SH-SY5Y (cell line): ENCODE data around the gene CST3.

Source experiments
- GATA2 ChIP-seq: IDR thresholded peaks from 2 replicates; pipeline ENCODE4 v1.6.1; 2011; ENCODE audit warnings: mild to moderate bottlenecking, low read depth, low read length
- GATA3 ChIP-seq: IDR thresholded peaks from 2 replicates; pipeline ENCODE4 v1.6.1; 2011; ENCODE audit warnings: low read depth, mild to moderate bottlenecking, low read length, moderate library complexity

Gene CST3, protein sequence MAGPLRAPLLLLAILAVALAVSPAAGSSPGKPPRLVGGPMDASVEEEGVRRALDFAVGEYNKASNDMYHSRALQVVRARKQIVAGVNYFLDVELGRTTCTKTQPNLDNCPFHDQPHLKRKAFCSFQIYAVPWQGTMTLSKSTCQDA

DNA sequence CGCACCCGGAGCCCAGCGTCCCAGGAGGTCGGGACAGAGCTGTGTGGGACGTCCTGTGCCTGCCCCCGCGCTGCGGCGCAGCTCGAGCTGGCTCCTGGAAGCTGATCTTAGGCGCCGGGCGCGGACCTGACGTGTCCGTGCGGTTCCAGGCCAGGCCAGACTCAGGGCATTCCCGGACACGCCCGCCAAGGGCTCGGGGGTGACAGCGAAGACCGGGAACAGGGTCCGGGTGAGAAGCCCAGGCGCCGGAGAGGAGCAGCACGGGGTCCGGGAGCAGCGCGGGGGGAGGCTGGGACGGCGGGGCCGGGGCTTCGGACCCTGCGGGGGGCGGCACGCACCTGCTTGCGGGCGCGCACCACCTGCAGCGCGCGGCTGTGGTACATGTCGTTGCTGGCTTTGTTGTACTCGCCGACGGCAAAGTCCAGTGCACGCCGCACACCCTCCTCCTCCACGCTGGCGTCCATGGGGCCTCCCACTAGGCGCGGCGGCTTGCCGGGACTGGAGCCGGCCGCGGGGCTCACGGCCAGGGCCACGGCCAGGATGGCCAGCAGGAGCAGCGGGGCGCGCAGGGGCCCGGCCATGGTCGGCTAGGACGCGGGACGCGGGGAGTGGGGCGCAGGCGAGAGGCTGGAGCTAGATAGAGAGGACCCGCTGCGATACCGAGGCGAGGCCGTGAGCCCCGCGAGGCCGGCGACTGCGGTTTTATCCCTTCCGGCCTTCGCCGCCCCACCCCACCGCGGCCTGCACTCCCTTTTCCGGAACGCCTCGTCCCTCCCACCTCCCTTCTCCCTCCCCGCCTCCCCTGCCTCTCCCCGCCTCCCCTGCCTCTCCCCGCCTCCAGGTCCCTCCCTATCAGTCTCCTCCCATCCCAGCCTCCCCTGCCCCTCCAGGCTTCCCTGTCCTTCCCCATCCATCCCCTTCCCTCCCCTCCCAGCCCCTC lies at the start of gene CST3:
CST3 (minus strand) TSS at position 674 of the 940 bp plus-strand sequence; CDS start at position 581, 93 bp downstream.
- TF ChIP-seq GATA3 (no peak), GATA2 (no peak)

DNA sequence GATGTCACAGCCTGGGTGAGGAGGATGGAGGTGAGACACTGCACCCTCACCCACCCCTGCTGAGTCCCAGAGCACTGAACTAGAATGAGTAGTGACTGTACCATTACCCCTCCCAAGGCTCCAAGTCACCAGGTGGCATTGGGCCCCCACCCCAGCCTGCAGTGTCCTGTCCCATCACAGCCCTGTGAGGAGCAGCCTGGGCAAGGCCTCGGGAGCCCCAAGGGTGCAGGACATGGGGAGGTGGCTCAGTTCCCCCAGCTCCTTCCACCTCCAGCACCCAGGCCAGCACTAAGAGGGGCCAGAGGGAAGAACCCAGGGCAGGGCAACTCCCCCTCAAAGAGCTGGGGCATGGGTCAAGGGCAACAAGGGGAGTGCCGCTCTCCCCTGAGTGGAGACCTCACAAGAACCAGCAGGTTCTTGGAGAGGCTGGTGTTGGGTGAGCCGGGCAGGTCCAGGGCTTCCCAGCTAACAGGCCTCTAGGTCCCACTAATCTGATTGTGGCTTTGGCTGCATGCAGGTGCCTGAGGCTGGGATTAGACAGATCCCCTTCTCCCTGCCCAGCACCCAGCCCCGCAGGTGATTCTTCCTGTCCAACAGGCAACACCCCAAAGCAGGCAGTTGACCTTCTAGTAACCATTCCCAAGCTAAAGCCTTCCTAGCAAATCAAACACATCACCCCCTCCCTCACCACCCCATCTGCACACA lies 48.4 kb upstream of the CST3 start:
- TF ChIP-seq GATA3 (no peak), GATA2 (no peak)

DNA sequence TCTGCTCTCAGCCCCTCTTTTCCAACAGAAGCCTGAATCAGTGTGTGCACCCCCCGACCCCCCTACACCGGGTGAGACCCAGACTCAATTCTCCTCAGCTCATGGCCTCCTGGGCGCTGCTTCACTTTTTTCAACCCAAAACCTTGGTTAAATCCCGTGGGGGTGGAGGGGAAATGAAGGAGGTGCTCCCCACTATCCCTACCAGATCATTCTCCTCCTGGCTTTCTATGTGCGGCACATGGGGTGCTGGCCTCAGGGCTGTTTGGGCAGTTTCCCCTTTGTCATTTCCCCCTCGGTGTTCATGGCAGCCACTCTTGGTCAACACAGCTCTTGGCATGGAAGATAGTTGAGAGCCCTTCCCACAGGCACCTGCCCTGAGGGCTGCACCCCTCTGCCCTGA lies 46.5 kb upstream of the CST3 start:
- TF ChIP-seq GATA2: no peak
- no peak for TF ChIP-seq GATA3

DNA sequence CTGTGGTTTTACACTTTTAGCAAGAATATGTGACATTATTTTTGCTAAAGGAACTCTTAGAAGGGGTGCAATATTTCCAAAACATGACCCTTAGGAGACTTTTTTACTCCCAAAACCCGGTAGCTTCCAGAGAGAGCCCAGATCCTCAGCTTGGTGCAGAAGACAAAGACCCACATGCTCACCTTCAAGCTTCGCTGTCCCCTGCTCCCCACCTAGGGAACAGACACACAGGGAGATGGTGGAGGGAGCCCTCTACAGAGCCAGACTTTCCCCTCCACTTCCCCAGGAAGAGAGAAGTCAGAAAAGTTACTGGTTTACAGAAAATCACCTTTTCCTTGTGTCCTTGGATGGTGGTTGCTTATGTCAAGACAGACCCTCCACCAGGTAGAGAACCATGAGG lies 46.1 kb upstream of the CST3 start:
- TF ChIP-seq GATA2: no peak
- no peak for TF ChIP-seq GATA3

DNA sequence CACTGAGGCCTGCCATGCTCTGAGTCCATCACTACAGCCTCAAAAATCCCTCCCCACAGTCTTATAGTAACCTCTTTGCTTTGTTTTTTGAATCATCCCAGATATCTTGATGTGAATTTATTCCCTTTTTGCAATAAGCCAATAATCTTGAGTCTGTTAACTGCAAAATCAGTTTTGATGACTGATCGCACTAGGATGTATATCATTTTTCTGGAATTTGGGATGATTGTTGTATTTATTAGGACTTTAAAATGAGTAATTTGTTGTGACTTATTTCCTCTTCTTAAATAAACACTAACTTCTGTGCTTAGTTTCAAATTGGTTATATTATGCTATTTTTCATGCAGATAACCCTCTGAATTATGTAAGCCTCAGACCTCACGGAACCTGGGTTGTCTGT lies 45.5 kb upstream of the CST3 start:
- TF ChIP-seq GATA3 (no peak), GATA2 (no peak)

DNA sequence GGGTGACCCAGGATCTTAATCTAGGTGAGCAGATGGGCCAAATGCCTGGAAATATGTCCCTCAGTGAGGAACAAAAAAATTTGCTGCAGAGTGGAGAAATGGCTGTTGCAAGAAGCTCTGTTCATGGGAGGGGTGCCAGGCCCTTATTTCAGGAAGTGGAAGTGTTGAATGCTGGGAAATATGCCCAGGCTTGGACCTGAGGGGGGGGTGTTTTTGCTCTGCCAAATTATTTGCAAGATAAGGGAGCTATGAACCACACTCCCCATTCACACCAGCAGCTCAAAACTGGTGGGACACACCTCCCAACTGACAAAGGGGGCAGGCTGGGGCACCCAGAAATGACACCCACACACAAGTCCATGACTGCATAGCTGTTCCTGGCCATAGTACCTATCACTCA lies 42.4 kb upstream of the CST3 start:
- no peak for TF ChIP-seq GATA2
- TF ChIP-seq GATA3: no peak

DNA sequence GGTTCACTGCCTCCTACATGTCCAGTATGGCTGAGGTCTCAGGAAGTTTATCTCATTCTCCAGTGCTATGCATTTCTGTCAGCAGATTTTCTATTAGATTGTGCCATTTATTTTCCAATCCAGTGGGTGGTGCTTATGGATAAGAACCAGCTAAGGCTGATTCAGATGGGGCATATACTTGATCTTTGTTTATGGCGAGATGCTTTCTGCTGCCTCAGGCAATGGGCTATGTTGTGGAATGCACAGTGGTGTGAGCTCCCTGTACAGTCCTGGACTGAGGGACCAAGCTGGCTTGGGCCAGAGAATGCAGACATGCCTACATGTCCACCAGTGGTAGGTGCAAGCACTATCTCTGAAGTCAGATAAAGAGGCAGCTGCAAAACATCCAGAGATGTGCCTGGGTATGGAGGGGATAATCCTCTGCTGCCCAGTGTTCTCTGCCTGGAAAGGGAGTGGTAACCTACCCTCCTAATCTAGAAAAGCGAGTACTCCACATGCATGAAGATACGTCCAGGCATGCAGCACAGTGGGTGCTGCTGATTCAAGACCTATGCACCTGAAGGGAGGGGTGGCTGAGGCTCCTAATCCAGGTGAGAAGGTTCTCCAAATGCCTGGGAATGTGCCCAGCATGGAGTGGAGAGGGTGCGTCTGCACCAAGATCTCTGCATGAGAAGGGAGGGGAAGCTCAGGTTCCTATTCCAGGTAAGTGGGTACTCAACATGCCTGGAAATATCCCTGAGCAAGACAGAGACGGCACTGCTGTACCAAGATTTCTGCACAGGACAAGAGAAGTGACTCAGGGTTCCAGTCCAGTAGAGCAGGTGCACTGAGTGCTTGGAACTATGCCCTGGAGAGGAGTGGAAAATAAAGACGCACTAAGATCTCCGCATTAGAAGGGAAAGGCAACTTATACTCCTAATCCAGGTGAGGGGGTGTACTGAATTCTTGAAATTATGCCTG lies 41.7 kb upstream of the CST3 start:
- TF ChIP-seq GATA3 (no peak), GATA2 (no peak)

DNA sequence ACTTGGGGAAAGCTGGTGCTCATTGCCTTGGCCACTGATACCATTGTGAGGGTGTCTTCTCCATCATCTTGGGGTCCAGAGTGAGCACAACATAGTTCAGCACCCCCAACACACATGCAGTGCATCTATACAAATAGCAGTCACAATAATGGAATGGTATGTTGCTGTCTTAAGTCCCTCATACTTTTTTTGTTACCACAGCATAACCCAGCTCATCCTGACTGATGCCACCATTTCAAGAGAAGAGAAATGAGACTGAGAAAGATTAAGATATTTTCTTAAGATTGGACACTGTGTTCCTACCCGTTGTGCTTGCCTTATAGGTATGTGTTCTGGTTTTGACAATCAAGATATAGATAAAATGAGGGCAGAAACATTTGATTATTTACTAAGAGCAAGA lies 35.5 kb upstream of the CST3 start:
- no peak for TF ChIP-seq GATA2
- no peak for TF ChIP-seq GATA3

DNA sequence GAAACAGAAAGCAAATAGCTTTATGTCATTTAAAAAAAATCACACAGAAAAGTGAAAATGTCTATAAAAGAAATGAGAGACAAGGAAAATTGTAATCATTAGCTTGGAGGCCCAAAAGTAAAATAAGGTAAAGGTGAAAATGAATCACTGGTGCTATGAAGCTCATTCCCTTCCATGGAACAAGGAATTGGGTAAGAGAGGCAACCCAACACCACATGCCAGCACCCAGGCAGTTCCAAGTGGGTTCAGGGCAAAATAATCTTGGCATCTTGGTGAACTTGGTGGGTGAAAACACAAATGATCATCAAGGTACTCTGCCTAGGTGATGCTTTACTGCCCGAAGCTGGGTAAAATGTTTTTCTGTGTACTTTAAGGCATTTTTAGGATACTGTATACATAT lies 34.4 kb upstream of the CST3 start:
- no peak for TF ChIP-seq GATA3
- no peak for TF ChIP-seq GATA2

DNA sequence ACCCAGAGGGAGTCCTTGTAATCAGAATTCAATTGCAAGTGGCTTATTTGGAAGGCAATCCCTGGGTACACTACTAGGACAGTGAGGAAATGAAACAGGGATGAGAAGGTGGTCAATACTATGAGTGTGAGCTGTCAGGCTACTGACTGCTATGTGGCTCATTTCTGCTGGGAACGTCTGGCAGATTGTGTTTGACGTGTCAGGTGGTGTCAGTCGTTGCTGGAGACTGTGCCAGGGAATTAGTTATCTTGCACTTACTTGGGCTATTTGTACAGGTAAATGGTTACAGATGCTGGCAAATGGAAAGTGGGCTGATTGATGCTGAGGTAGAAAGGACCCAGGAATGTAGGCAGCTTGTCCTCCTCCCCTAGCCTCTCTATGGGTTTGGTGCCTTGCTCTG lies 33.7 kb upstream of the CST3 start:
- TF ChIP-seq GATA3 (no peak), GATA2 (no peak)

DNA sequence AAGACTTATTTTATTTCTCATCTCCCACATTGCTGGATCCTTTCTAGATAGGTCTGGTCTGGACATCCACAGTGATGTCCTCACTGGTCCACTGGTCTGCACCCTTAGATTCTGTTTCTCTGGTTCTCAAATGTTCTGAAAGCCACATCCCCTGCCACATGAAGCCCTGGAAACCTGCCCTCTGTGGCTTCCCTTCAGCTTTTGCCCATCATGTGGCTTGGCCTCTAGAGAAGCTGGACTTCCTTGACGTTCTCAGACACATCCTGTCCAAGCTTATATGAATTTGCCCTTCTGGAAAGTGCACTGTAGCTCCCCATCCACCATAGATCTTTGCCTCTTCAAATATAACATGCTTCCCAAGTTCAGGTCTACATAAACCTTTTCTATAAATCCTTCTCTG lies 32.6 kb upstream of the CST3 start:
- TF ChIP-seq GATA3 (no peak), GATA2 (no peak)

DNA sequence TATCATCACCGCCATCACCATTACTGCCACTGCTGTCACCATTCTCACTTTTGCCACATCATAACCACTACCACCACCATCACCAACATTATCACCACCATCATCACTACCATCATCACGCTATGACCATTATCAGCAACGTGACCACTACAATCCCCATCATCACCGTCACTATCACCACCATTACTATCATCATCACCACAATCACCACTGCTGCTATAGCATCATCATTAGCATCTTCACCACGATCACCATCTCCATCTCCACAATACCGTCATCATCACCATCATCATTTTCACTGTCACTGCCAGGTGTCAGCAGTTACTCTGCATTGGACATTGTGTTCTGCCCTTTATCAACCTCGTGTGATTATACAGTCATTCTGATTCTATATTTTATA lies 32.1 kb upstream of the CST3 start:
- no peak for TF ChIP-seq GATA2
- TF ChIP-seq GATA3: no peak

DNA sequence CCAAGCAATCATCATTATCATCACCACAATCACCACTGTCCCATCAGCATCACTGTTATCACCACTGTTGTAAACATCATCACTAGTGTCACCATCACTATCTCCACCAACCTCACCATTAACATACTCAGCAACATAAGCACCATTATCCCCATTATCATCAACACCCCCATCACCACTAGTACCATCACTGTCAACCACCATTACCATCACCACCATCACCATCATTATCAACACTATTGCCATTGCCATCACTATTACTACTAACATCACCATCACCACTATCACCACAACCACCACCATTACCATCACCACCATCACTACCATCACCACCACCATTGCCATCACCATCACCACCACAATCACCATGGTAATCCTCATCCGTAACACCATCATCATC lies 31.6 kb upstream of the CST3 start:
- TF ChIP-seq GATA3 (no peak), GATA2 (no peak)

DNA sequence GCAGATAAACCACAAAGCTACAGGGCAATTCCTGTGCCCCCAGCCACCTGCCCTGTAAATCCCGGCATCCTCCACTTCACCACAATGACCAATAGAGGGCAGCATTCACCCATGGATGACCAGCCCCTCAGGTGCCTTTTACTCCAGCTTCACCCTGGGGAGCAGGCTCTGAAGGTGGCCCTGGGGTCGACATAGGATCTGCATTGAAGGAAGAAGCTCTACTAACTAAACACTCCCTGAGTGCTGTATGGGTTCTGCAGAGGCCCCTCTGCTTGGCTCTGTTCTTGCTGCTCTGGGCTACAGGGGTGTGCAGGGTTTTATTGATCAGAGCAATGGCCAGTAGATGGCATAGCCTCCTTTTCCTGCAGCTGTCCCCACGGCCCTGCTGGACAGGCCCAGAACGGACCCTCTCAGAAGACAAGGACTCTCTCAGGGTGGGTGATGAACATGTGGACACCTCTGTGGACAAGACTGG lies 30.8 kb upstream of the CST3 start:
- TF ChIP-seq GATA3: no peak
- TF ChIP-seq GATA2: no peak
